PFSK-1 (cell line): Measurements from ENCODE around the gene LIN7A.

Source experiments
- FOXP2 ChIP-seq: optimal IDR thresholded peaks from 2 replicates; pipeline ENCODE3; 2011; ENCODE audit warnings: borderline replicate concordance, control low read depth, inconsistent platforms; ENCODE audit not compliant: insufficient read depth; ENCODE audit errors: extremely low read length, extremely low read depth
- TAF1 ChIP-seq: IDR thresholded peaks from 2 replicates; pipeline ENCODE4 v1.6.1; 2012; ENCODE audit warnings: low read length, control low read depth, borderline replicate concordance; ENCODE audit not compliant: insufficient read depth
- TF ChIP-seq, protein P1 (sequence below), 2 experiments: IDR thresholded peaks; 2 replicates each; pipeline versions ENCODE4 v1.6.1 to v1.8.0; 2011 to 2012; ENCODE audit warnings: low read depth in 2 of 2, low read length in 2 of 2, control low read depth in 1 of 2, inconsistent platforms in 1 of 2, mild to moderate bottlenecking in 1 of 2, moderate library complexity in 1 of 2; ENCODE audit not compliant: insufficient read depth in 1 of 2

DNA sequence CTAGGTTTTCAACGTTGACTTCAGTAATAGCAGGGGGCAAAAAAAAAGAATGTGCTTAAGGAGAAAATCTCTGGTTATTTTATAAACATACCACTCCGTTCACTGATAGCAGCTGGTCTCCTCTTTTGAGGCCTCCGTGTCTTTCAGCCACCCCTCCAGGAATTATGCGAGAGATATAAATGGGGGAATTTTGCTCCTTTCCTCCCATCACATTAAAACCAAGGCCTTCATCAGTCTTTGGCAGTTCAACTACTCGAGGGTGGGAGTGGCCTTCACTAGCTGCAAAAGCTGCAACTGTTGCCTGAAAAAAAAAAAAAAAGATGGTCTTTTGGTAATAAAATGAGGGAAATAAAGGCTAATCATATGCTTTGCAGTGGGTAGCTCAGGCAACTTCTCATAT is 92.1 kb downstream of the LIN7A start:
- TF ChIP-seq, protein P1, sequence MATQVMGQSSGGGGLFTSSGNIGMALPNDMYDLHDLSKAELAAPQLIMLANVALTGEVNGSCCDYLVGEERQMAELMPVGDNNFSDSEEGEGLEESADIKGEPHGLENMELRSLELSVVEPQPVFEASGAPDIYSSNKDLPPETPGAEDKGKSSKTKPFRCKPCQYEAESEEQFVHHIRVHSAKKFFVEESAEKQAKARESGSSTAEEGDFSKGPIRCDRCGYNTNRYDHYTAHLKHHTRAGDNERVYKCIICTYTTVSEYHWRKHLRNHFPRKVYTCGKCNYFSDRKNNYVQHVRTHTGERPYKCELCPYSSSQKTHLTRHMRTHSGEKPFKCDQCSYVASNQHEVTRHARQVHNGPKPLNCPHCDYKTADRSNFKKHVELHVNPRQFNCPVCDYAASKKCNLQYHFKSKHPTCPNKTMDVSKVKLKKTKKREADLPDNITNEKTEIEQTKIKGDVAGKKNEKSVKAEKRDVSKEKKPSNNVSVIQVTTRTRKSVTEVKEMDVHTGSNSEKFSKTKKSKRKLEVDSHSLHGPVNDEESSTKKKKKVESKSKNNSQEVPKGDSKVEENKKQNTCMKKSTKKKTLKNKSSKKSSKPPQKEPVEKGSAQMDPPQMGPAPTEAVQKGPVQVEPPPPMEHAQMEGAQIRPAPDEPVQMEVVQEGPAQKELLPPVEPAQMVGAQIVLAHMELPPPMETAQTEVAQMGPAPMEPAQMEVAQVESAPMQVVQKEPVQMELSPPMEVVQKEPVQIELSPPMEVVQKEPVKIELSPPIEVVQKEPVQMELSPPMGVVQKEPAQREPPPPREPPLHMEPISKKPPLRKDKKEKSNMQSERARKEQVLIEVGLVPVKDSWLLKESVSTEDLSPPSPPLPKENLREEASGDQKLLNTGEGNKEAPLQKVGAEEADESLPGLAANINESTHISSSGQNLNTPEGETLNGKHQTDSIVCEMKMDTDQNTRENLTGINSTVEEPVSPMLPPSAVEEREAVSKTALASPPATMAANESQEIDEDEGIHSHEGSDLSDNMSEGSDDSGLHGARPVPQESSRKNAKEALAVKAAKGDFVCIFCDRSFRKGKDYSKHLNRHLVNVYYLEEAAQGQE (IDR thresholded peaks at IDR 0.05; ENCODE audit: insufficient read depth in 1 of 2, low read depth in 2 of 2, low read length in 2 of 2), result no peak
- TF ChIP-seq FOXP2, result no peak
- no peak for TF ChIP-seq TAF1
